Measurements from ENCODE around the gene KCNMA1.

The KCNMA1 gene

GRCh38 chr10:77325233-77325537, 312.4 kb downstream of the KCNMA1 start:
- Mint-ChIP-seq H3K27ac (no peak overlapping the region), H3K4me1 (ENCODE audit: low read depth) (no peaks in the 10 kb centered on the region)
- DNase-seq (ENCODE audit: low spot score), result no peak

DNA sequence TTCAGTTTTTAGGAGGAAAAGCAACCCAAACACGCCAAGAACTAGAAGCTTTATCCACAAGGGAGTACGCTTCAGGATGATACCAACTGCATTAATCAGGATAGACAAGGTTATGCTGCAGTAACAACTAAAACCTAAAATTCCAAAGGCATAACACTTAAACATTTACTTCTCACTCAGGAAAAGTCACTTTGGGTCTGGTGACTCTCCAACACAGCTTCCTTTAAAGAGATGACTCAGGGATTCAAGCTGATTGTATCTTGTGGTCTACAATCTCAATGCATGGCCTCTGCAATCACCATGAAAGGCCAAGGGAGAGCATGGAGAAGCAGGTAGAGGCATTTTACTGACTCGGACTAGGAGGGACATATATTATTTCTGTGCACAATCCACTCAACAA, 315.8 kb downstream of the KCNMA1 start:
- H3K4me3 Mint-ChIP-seq, result no peak overlapping the region
- no peak for DNase-seq (ENCODE audit: low spot score)
- no peaks in the 10 kb centered on the region for H3K9me3 Mint-ChIP-seq
- H3K27ac Mint-ChIP-seq, result no peak overlapping the region
- no peaks in the 10 kb centered on the region for H3K36me3 Mint-ChIP-seq (ENCODE audit: low read depth)
- H3K4me1 Mint-ChIP-seq (ENCODE audit: low read depth), result no peaks in the 10 kb centered on the region
- no peaks in the 10 kb centered on the region for H3K27me3 Mint-ChIP-seq (ENCODE audit: low read depth)

More at GRCh38 chr10:77325233-77325537, 312.4 kb downstream of the KCNMA1 start:
- H3K27me3 Mint-ChIP-seq (ENCODE audit: low read depth), result no peaks in the 10 kb centered on the region
- H3K36me3 Mint-ChIP-seq (ENCODE audit: low read depth), result no peaks in the 10 kb centered on the region
- no peaks in the 10 kb centered on the region for H3K9me3 Mint-ChIP-seq
- H3K4me3 Mint-ChIP-seq, result no peak overlapping the region

DNA sequence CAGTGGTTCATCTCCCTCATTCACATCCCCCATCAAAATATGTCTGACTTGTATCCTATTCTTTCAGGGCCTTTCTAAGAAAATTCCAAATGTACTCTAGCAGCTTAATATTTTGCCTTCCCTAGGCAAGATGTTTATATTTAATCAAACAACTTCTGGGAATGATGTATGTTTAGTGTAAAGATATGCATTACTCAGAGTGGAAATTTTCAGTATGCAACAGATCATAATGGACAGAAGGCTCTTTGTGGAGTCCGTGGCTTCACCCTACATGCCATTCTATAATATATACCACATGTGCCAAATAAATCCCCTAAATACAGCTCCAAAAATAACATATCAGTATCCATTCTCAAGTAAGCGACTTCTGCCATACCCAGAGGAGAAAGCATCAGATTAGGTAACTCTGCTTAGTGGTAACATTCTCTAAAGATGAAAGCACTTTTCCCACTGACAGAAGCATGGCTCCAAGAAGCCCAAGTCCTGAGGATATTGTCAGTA, 316.6 kb downstream of the KCNMA1 start:
- no peak for DNase-seq (ENCODE audit: low spot score)
- H3K27me3 Mint-ChIP-seq (ENCODE audit: low read depth), result no peaks in the 10 kb centered on the region
- H3K27ac Mint-ChIP-seq, result no peak overlapping the region
- no peaks in the 10 kb centered on the region for H3K4me1 Mint-ChIP-seq (ENCODE audit: low read depth)
- no peaks in the 10 kb centered on the region for H3K9me3 Mint-ChIP-seq
- H3K4me3 Mint-ChIP-seq, result no peak overlapping the region
- no peaks in the 10 kb centered on the region for H3K36me3 Mint-ChIP-seq (ENCODE audit: low read depth)

DNA sequence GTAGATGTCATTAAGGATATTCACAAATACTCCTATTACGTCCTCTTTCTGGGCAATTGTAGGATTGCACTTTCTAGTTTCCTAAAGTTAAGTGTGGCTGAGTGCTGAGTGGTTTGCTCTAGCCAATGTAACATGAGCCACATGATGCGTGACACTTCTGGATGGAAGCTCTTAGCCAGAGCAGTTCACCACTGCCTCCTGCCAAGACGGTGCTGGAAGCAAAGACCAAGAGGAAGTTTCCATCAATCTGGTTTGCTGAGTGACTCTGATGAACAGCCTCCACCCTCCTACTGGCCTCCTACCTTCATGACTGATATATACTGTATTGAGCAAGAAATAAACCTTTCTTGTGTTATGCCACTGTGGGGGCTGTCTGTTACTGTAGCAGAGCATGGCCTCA, 318.1 kb downstream of the KCNMA1 start:
- Mint-ChIP-seq H3K36me3 (ENCODE audit: low read depth) (no peaks in the 10 kb centered on the region), H3K27me3 (ENCODE audit: low read depth) (no peaks in the 10 kb centered on the region), H3K27ac (no peak overlapping the region), H3K4me1 (ENCODE audit: low read depth) (no peaks in the 10 kb centered on the region), H3K9me3 (no peaks in the 10 kb centered on the region), H3K4me3 (no peak overlapping the region)
- DNase-seq (ENCODE audit: low spot score), result no peak

- Mint-ChIP-seq H3K27ac (no peak overlapping the region), H3K4me3 (no peak overlapping the region), H3K36me3 (ENCODE audit: low read depth) (no peaks in the 10 kb centered on the region), H3K4me1 (ENCODE audit: low read depth) (no peaks in the 10 kb centered on the region), H3K27me3 (ENCODE audit: low read depth) (no peaks in the 10 kb centered on the region), H3K9me3 (no peaks in the 10 kb centered on the region)
- DNase-seq (ENCODE audit: low spot score), result no peak
Measured at GRCh38 chr10:77318739-77319138, 318.9 kb downstream of the KCNMA1 start.

- H3K27ac Mint-ChIP-seq, result no peak overlapping the region
- H3K4me1 Mint-ChIP-seq (ENCODE audit: low read depth), result no peaks in the 10 kb centered on the region
- H3K27me3 Mint-ChIP-seq (ENCODE audit: low read depth), result no peaks in the 10 kb centered on the region
- DNase-seq (ENCODE audit: low spot score), result no peak
- no peak overlapping the region for H3K4me3 Mint-ChIP-seq
- no peaks in the 10 kb centered on the region for H3K9me3 Mint-ChIP-seq
- no peaks in the 10 kb centered on the region for H3K36me3 Mint-ChIP-seq (ENCODE audit: low read depth)
Measured at GRCh38 chr10:77317221-77317620, 320.4 kb downstream of the KCNMA1 start.

DNA sequence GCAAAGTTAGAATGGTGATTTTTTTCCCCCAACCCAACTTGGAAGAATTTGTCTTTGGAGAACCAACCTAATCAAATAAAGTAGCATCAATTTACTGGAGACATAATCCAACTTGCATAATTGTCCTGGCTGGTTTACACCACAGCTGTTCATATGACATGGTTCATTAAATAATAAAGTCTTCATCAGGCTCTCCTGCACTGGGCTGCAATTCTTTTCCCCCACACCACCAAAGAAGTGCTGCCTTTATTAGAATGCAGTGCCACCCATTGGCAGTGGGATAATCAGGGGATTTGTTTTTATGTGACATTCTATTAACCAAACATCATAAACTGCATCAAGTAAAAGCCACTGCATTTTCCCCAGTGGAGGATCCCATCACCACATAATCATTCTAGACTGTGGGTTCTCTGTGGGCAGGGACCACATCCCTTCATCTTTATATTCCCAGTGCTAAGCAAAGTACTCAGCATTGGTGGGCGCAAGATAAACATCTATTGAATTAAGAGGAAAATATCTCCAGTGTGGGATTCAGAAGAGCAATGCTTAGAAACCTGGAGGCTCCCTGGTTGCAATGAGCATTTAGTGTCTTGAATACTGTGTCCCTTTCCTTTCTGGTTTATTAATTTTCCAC, 322.0 kb downstream of the KCNMA1 start:
- Mint-ChIP-seq H3K4me3 (no peak overlapping the region), H3K27ac (no peak overlapping the region), H3K27me3 (ENCODE audit: low read depth) (no peaks in the 10 kb centered on the region), H3K36me3 (ENCODE audit: low read depth) (no peaks in the 10 kb centered on the region), H3K4me1 (ENCODE audit: low read depth) (no peaks in the 10 kb centered on the region), H3K9me3 (no peaks in the 10 kb centered on the region)
- no peak for DNase-seq (ENCODE audit: low spot score)

- Mint-ChIP-seq H3K27ac (no peak overlapping the region), H3K4me3 (no peak overlapping the region), H3K9me3 (no peaks in the 10 kb centered on the region), H3K4me1 (ENCODE audit: low read depth) (no peaks in the 10 kb centered on the region), H3K36me3 (ENCODE audit: low read depth) (no peaks in the 10 kb centered on the region), H3K27me3 (ENCODE audit: low read depth) (no peaks in the 10 kb centered on the region)
- DNase-seq (ENCODE audit: low spot score), result no peak
Measured at GRCh38 chr10:77313066-77313750, 324.4 kb downstream of the KCNMA1 start.

DNA sequence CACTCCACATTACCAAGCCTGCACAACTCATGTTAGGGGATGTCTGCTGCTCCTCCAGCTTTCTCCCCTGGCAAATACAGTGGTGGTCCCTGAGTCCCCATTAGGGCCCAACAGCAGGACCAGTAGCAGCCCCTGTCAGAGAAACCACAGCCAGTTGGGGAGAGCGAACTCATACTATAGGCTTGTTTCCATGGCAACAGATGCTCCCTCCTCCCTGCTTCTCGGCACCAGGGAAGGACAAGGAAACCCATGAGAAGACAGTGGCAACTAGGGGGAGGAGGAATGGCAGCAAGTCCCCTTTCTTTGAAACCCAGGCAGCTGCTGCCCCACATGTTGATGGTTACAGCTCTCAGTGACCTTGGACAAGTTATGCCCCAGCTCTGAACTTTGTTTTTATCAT, 326.4 kb downstream of the KCNMA1 start:
- Mint-ChIP-seq H3K9me3 (no peaks in the 10 kb centered on the region), H3K4me1 (ENCODE audit: low read depth) (no peaks in the 10 kb centered on the region), H3K4me3 (no peak overlapping the region), H3K27ac (no peak overlapping the region), H3K36me3 (ENCODE audit: low read depth) (no peaks in the 10 kb centered on the region), H3K27me3 (ENCODE audit: low read depth) (no peaks in the 10 kb centered on the region)
- DNase-seq (ENCODE audit: low spot score), result no peak

GRCh38 chr10:77310288-77310840, 327.2 kb downstream of the KCNMA1 start:
- DNase-seq (ENCODE audit: low spot score), result no peak
- Mint-ChIP-seq H3K36me3 (ENCODE audit: low read depth) (no peaks in the 10 kb centered on the region), H3K27ac (no peak overlapping the region), H3K4me3 (no peak overlapping the region), H3K9me3 (no peaks in the 10 kb centered on the region), H3K27me3 (ENCODE audit: low read depth) (no peaks in the 10 kb centered on the region), H3K4me1 (ENCODE audit: low read depth) (no peaks in the 10 kb centered on the region)

DNA sequence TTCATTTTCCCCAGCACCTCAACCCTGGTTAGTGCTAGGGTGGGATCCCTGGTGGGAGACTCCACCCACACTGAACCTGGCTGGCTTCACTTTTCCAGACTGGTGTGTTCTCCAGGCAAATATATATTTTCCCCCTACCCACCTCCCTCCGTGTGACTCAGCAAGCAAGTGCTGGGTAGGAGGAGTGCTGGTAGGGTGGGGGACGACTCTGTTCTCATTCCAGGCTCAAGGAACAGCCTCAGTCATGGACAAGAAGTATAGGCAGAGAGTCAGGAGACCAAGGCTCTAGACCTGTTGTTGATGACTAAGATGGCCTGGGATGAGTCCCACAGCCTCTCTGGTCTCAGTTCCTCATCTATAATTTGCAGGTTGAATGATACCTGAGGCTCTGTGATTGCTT, 328.1 kb downstream of the KCNMA1 start:
- Mint-ChIP-seq H3K4me3 (no peak overlapping the region), H3K27me3 (ENCODE audit: low read depth) (no peaks in the 10 kb centered on the region), H3K4me1 (ENCODE audit: low read depth) (no peaks in the 10 kb centered on the region), H3K9me3 (no peaks in the 10 kb centered on the region), H3K27ac (no peak overlapping the region), H3K36me3 (ENCODE audit: low read depth) (no peaks in the 10 kb centered on the region)
- DNase-seq (ENCODE audit: low spot score), result no peak

- DNase-seq (ENCODE audit: low spot score), result no peak
- Mint-ChIP-seq H3K36me3 (ENCODE audit: low read depth) (no peaks in the 10 kb centered on the region), H3K9me3 (no peaks in the 10 kb centered on the region), H3K27ac (no peak overlapping the region), H3K4me1 (ENCODE audit: low read depth) (no peaks in the 10 kb centered on the region), H3K27me3 (ENCODE audit: low read depth) (no peaks in the 10 kb centered on the region), H3K4me3 (no peak overlapping the region)
Measured at GRCh38 chr10:77309092-77309491, 328.5 kb downstream of the KCNMA1 start.

- H3K9me3 Mint-ChIP-seq, result peaks cover 6% of the 10 kb centered on the region
- no peak for DNase-seq (ENCODE audit: low spot score)
- no peaks in the 10 kb centered on the region for H3K27me3 Mint-ChIP-seq (ENCODE audit: low read depth)
- no peaks in the 10 kb centered on the region for H3K4me1 Mint-ChIP-seq (ENCODE audit: low read depth)
- H3K4me3 Mint-ChIP-seq, result no peak overlapping the region
- no peaks in the 10 kb centered on the region for H3K36me3 Mint-ChIP-seq (ENCODE audit: low read depth)
- no peak overlapping the region for H3K27ac Mint-ChIP-seq
Measured at GRCh38 chr10:77308084-77308732, 329.4 kb downstream of the KCNMA1 start.

DNA sequence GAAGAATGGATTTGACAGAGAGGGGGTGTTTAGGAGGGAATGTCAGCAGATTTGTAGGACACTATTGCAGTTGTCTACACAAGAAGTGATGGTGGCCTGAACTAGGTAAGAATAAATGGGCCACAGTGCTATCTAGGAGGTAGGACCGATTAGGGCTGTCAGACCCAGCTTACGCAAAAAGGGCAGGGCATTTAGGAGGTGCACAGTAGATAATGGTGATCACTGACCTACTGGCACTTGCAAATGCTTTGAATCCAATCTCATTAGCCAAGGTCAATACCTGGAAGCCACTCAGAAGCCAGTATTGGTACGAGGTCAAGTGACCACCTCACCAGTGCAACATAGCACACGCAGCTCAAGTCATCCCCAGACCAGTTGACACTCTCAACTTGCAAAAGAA, 330.9 kb downstream of the KCNMA1 start:
- no peaks in the 10 kb centered on the region for H3K4me1 Mint-ChIP-seq (ENCODE audit: low read depth)
- no peaks in the 10 kb centered on the region for H3K27me3 Mint-ChIP-seq (ENCODE audit: low read depth)
- no peak overlapping the region for H3K27ac Mint-ChIP-seq
- H3K4me3 Mint-ChIP-seq, result no peak overlapping the region
- no peak for DNase-seq (ENCODE audit: low spot score)
- H3K36me3 Mint-ChIP-seq (ENCODE audit: low read depth), result no peaks in the 10 kb centered on the region
- H3K9me3 Mint-ChIP-seq, result peaks cover 9% of the 10 kb centered on the region

All from T-helper 2 cell treated with Interferon-gamma antibody and Interleukin-4, amounts not matched to agents 5 μg/mL and 100 μg/mL, for 36 hours (primary cell).